ENCODE data around the gene KCNJ6. TPM values are rescaled to one million over a fixed set of nuclear protein-coding genes. Genes with fewer than 3 reads are reported as not detected.
"Not testable (repeated sequence)": the region's sequence is repeated elsewhere in the genome, so short reads cannot be mapped to it uniquely, and the experiment has no call there.

KCNJ6 gene
- total RNA-seq, 1 experiment from 2014 or later, result 0.05 TPM

DNA sequence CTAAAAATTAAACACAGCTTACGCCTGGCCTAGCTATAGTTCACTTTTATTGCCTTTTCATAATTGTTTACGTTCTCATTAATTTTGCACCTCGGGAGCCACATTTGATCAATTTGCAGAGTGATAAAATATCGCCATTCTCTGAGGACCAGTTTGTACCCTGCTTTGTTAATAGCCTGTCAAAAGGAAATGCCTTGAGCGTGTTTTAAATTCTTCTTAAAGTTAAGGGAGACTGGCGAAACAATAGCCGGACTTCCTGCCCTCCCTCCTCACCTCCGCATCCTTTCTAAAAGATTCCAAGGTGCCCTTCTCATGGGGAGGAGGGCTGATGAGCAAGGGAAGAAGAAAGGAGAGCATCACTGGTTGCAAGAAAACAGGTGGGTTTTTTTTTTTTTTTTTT is 271.6 kb downstream of the KCNJ6 start:
- peaks cover 24% of the 10 kb centered on the region for H3K4me1 Mint-ChIP-seq (ENCODE audit: low read depth, unreplicated experiment)
- intact Hi-C loops (cut with micrococcal nuclease; ENCODE audit: unreplicated experiment), result no loop called here
- DNase-seq, result no peak
- no peaks in the 10 kb centered on the region for H3K27me3 Mint-ChIP-seq (ENCODE audit: unreplicated experiment)
- no peaks in the 10 kb centered on the region for H3K9me3 Mint-ChIP-seq (ENCODE audit: low read depth, unreplicated experiment)
- no peak overlapping the region for H3K27ac Mint-ChIP-seq (ENCODE audit: unreplicated experiment)
- H3K36me3 Mint-ChIP-seq (ENCODE audit: insufficient read depth, unreplicated experiment), result no peaks in the 10 kb centered on the region
- TF ChIP-seq, protein P1, sequence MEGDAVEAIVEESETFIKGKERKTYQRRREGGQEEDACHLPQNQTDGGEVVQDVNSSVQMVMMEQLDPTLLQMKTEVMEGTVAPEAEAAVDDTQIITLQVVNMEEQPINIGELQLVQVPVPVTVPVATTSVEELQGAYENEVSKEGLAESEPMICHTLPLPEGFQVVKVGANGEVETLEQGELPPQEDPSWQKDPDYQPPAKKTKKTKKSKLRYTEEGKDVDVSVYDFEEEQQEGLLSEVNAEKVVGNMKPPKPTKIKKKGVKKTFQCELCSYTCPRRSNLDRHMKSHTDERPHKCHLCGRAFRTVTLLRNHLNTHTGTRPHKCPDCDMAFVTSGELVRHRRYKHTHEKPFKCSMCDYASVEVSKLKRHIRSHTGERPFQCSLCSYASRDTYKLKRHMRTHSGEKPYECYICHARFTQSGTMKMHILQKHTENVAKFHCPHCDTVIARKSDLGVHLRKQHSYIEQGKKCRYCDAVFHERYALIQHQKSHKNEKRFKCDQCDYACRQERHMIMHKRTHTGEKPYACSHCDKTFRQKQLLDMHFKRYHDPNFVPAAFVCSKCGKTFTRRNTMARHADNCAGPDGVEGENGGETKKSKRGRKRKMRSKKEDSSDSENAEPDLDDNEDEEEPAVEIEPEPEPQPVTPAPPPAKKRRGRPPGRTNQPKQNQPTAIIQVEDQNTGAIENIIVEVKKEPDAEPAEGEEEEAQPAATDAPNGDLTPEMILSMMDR (IDR thresholded peaks at IDR 0.05; ENCODE audit: unreplicated experiment), result no peak
- no TSS peak for BruUV-seq (replicated peaks)
- no peak overlapping the region for H3K4me3 Mint-ChIP-seq (ENCODE audit: low read depth, unreplicated experiment)
- CTCF ChIA-PET, result no interaction called here

DNA sequence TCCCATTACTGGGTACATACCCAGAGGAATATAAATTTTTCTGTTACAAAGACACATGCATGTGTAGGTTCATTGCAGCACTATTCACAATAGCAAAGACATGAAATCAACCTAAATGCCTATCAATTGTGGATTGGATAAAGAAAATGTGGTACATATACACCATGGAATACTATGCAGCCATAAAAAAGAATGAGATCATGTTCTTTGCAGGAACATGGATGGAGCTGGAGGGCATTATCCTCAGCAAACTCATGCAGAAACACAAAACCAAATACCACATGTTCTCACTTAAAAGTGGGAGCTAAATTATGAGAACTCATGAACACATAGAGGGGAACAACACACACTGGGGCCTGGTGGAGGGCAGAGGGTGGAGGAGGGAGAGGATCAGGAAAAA is 272.4 kb downstream of the KCNJ6 start:
- H3K9me3 Mint-ChIP-seq (ENCODE audit: low read depth, unreplicated experiment); H3K27ac Mint-ChIP-seq (ENCODE audit: unreplicated experiment); BruUV-seq (replicated peaks); H3K36me3 Mint-ChIP-seq (ENCODE audit: insufficient read depth, unreplicated experiment); H3K27me3 Mint-ChIP-seq (ENCODE audit: unreplicated experiment); H3K4me3 Mint-ChIP-seq (ENCODE audit: low read depth, unreplicated experiment); CTCF ChIA-PET; DNase-seq: not testable (repeated sequence)
- intact Hi-C loops (cut with micrococcal nuclease; ENCODE audit: unreplicated experiment), result loop anchor here (2.0 kb wide), 2 partner anchors 147 to 423 kb away; no protein-coding TSS in a partner anchor
- H3K4me1 Mint-ChIP-seq (ENCODE audit: low read depth, unreplicated experiment), result peaks cover 32% of the 10 kb centered on the region

DNA sequence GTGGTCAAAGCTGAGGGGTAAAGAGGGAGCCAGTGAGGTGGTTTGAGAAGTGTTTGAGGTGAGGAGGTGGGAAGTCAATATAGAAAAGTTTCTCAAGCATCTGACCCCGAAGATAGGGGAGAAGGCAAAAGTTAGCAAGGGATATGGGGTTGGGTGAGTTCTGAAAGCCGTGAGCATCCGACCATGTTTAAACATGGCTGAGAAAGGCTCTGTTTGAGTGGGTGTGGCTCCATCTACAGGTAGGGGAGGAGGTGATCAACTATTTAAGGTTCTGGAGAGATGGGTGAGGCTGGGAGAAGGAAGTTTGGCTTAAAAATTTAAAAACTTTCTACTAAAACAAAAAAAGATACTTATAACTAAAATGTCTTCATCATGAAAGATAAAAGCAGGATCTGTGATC is 273.8 kb downstream of the KCNJ6 start:
- TF ChIP-seq, protein P1 (IDR thresholded peaks at IDR 0.05; ENCODE audit: unreplicated experiment), result no peak
- intact Hi-C loops (cut with micrococcal nuclease; ENCODE audit: unreplicated experiment), result loop anchor here (2.0 kb wide), 2 partner anchors 146 to 422 kb away; no protein-coding TSS in a partner anchor
- H3K27me3 Mint-ChIP-seq (ENCODE audit: unreplicated experiment), result no peaks in the 10 kb centered on the region
- H3K9me3 Mint-ChIP-seq (ENCODE audit: low read depth, unreplicated experiment), result peaks cover 4% of the 10 kb centered on the region
- H3K4me3 Mint-ChIP-seq (ENCODE audit: low read depth, unreplicated experiment), result no peak overlapping the region
- CTCF ChIA-PET, result interaction anchor here (0.6 to 1.1 kb wide), 3 partner anchors 79 to 445 kb away, joined by 3 to 4 read pairs (median 4); no protein-coding TSS in a partner anchor
- no TSS peak for BruUV-seq (replicated peaks)
- H3K36me3 Mint-ChIP-seq (ENCODE audit: insufficient read depth, unreplicated experiment), result no peaks in the 10 kb centered on the region
- peaks cover 39% of the 10 kb centered on the region for H3K4me1 Mint-ChIP-seq (ENCODE audit: low read depth, unreplicated experiment)
- peak overlapping the region; percentile 30 for H3K27ac Mint-ChIP-seq (ENCODE audit: unreplicated experiment)
- peak; percentile 37 for DNase-seq

DNA sequence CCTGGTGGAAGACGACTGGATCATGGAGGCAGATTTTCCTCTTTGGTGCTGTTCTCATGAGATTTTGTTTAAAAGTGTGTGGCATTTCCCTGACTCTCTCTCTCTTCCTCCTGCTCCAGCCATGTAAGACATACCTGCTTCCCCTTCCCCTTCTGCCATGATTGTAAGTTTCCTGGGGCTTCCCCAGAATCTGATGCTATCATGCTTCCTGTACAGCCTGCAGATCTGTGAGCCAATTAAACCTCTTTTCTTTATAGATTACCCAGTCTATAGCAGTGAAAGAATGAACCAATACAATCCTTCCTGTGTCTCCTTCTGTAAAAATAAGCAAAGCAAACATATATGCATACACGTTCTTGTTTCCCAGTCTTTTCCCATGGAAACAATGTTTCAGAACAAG is 276.5 kb downstream of the KCNJ6 start:
- peak overlapping the region; percentile 3 for H3K27ac Mint-ChIP-seq (ENCODE audit: unreplicated experiment)
- H3K4me1 Mint-ChIP-seq (ENCODE audit: low read depth, unreplicated experiment), result peaks cover 51% of the 10 kb centered on the region
- H3K36me3 Mint-ChIP-seq (ENCODE audit: insufficient read depth, unreplicated experiment), result no peaks in the 10 kb centered on the region
- BruUV-seq (replicated peaks), result no TSS peak
- intact Hi-C loops (cut with micrococcal nuclease; ENCODE audit: unreplicated experiment), result loop anchor here (5.0 kb wide), 1 partner anchor 33 kb away; no protein-coding TSS in a partner anchor
- CTCF ChIA-PET, result no interaction called here
- no peaks in the 10 kb centered on the region for H3K27me3 Mint-ChIP-seq (ENCODE audit: unreplicated experiment)
- DNase-seq, result no peak
- no peak overlapping the region for H3K4me3 Mint-ChIP-seq (ENCODE audit: low read depth, unreplicated experiment)
- peaks cover 4% of the 10 kb centered on the region for H3K9me3 Mint-ChIP-seq (ENCODE audit: low read depth, unreplicated experiment)
- TF ChIP-seq, protein P1 (IDR thresholded peaks at IDR 0.05; ENCODE audit: unreplicated experiment), result no peak

DNA sequence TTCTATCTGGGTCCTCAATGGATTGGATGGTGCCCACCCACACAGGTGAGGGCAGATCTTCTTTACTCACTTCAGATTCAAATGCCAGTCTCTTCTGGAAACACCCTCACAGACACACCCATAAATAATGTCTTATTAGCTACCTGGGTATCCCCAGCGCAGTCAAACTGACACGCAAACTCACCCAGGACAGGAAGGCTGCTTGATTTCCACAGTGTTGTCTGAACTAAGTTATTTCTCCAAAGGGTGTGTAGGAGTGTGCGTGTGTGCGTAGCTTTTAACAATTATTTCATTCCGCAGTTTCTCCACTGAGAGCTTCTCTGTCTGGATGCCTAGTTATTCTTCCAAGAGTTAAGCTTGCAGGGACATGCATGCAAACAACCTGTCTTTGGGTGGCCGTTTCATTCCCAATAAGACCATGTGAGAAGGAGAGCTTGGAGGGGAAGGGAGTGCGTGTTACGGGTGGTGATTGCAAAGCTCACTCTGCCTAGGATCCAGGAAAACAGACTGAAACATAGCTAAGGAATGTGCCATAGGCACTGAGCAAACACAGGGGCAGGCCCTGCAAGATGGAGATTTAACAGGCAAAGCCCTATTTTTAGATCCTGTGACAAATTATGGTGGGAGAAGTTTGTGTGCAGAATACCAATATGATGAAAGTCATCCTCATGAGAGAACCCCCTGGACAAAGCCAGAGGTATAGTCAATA is 280.0 kb downstream of the KCNJ6 start:
- no peaks in the 10 kb centered on the region for H3K27me3 Mint-ChIP-seq (ENCODE audit: unreplicated experiment)
- peaks cover 46% of the 10 kb centered on the region for H3K4me1 Mint-ChIP-seq (ENCODE audit: low read depth, unreplicated experiment)
- CTCF ChIA-PET, result interaction anchor here (0.5 kb wide), 1 partner anchor 25 kb away, joined by 6 read pairs; no protein-coding TSS in a partner anchor
- no peaks in the 10 kb centered on the region for H3K36me3 Mint-ChIP-seq (ENCODE audit: insufficient read depth, unreplicated experiment)
- peak overlapping the region; percentile 57 for H3K27ac Mint-ChIP-seq (ENCODE audit: unreplicated experiment)
- intact Hi-C loops (cut with micrococcal nuclease; ENCODE audit: unreplicated experiment), result loop anchor here (2.0 to 5.0 kb wide), 2 partner anchors 36 to 72 kb away; no protein-coding TSS in a partner anchor
- peaks cover 4% of the 10 kb centered on the region for H3K9me3 Mint-ChIP-seq (ENCODE audit: low read depth, unreplicated experiment)
- BruUV-seq (replicated peaks), result no TSS peak
- peak; percentile 30 for DNase-seq
- TF ChIP-seq, protein P1 (IDR thresholded peaks at IDR 0.05; ENCODE audit: unreplicated experiment), result no peak
- peak overlapping the region; percentile 49 for H3K4me3 Mint-ChIP-seq (ENCODE audit: low read depth, unreplicated experiment)
